NCI-H1436 (cell line): ENCODE measurements around the gene ALK.

Experiments used
- DNase-seq: peaks from one replicate; lab custom pipeline; 2025; lab: John Stamatoyannopoulos, UW

Gene ALK

DNA sequence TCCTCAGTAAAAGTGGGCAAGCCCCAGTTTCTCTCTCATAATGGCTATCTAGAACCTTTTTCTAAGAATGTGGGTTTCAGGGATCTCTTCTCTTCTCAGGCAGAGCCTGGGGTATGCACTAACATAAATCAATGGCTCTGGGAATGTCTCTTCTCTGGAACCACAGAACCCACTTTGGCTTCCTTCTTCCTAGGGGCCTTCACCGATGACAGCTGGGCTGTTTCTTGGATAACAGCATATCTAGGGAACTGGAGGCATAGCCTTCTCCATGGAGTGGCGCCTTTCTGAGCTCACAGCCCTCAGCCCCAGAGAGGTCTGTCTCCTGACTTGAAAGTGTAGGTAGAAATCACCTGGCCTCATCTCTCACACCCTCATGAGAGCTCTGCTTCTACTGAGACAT lies 558.3 kb downstream of the ALK start:
- no peak for DNase-seq

- no peak for DNase-seq
Observed at GRCh38 chr2:29361231-29361630, 560.2 kb downstream of the ALK start.

DNA sequence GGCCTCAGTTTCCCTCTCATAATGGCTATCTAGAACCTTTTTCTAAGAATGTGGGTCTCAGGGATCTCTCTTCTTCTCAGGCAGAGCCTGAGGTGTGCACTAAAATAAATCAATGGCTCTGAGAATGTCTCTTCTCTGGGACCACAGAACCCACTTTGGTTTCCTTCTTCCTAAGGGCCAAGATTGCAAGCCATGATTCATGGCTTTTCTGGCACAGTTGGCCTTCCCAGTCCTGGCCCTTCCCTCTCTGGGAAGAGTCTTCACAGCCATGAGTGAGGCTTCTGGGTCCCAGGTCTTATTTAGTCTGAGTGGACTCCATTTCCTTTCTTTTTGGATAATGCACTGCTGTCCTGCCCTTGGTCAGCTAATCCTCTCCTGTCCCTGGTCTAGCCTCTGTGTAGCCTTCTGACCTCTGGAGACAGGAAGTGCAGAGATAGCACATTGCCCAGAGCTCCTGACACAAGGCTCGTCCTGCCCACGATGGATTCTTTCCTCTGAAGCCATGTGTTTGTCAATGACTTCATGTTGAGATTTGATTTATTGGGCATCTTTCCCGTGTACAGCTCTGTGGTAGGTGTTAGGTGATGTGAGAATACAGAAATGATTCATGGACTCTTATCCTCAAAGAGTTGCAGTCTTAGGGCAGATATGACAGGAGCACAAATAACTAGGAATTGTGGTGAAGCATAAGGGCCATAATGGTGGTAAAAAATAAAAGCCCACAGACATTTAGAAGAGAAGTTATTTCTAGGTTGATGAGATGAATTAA lies 561.2 kb downstream of the ALK start:
- DNase-seq: no peak

- DNase-seq: no peak
Observed at GRCh38 chr2:29353403-29353991, 567.9 kb downstream of the ALK start.

DNA sequence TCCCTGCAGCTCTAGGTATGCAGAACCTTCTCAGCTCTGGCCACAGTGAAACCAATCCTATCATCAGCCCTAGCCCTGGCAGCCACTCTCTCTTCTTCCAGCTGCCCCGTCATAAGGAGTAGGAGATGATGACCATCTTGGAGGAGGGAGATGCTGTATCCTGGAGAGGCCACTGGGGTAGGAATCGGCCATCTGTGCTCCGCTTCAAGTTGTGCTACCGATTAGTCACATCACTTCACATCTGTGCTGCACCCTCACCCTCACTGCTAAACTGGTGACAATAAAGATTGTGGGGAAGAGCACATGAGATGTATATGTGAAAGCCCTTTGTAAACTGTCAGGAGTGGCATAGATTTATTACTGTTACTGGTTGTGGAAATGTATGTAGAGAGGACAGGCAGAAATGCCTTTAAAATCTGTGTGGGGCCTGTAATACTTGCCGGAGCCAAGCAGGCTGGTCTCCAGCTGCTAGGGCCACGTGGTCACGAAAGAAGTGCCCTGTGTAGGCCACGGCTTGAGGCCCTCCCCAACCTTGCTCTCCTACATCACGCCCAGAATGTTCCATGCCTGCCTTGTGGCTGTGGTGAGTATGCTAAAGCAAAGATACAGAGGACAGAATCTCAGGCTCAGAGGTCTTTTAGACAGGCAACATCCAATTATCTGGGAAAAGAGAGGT lies 569.3 kb downstream of the ALK start:
- no peak for DNase-seq

- no peak for DNase-seq
Observed at GRCh38 chr2:29351248-29351647, 570.1 kb downstream of the ALK start.

GRCh38 chr2:29349316-29350030 lies 571.9 kb downstream of the ALK start:
- DNase-seq: no peak

GRCh38 chr2:29347774-29348461 lies 573.5 kb downstream of the ALK start:
- no peak for DNase-seq

DNA sequence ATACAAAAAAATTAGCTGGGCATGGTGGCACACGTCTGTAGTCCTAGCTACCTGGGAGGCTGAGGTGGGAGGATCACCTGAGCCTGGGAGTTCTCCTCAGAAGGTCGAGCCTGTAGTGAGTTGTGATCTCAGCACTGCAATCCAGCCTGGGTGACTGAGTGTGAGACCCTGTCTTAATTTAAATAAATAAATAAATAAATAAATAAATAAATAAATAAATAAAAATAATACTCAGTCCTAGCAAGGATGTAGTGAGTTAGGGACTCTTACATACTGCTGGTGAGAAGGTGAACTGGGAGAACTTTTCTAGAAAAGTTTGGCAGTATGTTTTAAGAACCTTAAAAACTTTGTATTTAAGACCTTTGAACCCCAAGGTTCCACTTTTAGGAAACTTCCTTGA lies 576.1 kb downstream of the ALK start:
- DNase-seq: no peak

DNA sequence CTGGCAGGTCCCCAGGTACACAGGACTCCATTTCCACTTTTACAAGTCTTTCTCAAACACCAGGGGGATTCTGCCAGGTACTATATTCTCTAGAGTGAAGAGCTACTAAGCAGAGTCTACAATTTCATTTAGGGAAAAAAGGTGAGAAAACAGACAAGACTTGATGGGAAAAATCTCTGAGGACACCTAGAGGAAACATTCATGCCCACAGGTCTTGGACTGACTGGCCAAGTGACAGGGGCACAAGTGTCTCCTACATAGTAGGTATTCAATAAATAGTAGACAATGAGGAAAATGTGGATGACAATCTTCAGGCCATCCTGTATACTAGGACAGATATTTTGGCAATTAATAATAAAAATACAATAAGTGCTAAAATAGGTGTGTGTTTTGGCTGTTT lies 577.6 kb downstream of the ALK start:
- no peak for DNase-seq

- DNase-seq: no peak
Observed at GRCh38 chr2:29336341-29337241, 584.8 kb downstream of the ALK start.

GRCh38 chr2:29335396-29335795 lies 586.0 kb downstream of the ALK start:
- no peak for DNase-seq

GRCh38 chr2:29334706-29335105 lies 586.7 kb downstream of the ALK start:
- DNase-seq: no peak

GRCh38 chr2:29332540-29332939 lies 588.8 kb downstream of the ALK start:
- DNase-seq: no peak

DNA sequence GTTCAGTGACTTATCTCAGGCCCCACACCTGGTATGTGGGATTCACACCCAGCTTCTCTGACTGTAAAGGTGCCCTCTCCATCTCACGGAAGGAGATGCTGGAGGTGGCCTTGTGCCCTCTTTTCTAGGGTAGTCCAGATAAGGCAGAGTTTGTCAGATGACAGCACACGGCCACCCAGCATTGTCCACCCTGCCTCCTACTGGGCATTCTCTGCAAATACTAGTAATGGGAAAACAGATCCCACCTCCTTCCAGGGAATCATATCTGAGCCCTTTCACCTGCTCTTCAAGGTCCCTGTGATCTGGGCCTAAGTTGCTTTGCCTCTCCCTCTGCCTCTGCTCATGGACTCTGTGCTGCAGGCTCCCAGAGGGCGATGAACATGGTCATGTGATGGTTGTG lies 591.5 kb downstream of the ALK start:
- DNase-seq: no peak

GRCh38 chr2:29326926-29327325 lies 594.5 kb downstream of the ALK start:
- no peak for DNase-seq

DNA sequence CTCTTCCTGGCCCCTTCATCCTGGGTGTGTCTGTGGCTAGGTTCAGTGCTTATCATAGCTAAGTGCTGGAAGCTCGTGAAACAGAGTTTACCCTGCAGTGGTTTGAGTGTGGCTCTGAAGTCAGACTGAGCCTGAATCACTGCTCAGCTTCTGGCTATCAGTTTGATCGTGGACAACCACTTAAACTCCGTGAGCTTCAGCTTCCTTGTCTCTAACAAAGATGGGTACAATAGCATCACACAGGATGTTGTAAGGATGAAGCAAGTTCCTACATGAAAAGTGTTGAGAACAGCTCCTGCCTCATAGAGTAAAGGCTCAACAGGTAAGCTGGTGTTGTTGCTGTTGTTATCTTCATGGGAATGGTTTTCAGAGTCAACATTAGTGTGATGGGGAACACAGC lies 595.8 kb downstream of the ALK start:
- no peak for DNase-seq

GRCh38 chr2:29323961-29324360 lies 597.4 kb downstream of the ALK start:
- DNase-seq: no peak

DNA sequence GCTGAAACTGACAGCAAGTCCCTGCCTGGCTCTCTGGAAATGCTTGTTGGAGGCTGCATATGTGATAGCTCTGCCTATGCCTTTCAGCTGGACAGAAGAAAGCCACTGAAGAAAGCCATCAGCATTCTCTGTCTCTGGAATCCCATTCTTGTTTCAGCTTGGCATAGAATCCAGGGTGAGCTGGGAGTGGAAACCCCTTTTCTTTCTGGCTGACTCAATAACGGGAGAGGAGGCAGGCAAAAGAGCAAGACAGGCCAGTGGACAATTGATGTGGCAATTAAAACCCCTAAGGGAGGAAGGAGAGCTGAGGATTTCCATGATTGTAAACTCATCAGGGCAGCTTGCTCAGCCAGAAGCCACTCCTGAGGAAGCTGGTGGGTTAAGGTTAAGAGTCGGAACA lies 598.1 kb downstream of the ALK start:
- DNase-seq: no peak

GRCh38 chr2:29322011-29322410 lies 599.4 kb downstream of the ALK start:
- DNase-seq: no peak
